NCI-H2107 (cell line): ENCODE data around the gene LRBA.

Source experiments
- DNase-seq: peaks from one replicate; lab custom pipeline; 2025; lab: John Stamatoyannopoulos, UW

LRBA gene

DNA sequence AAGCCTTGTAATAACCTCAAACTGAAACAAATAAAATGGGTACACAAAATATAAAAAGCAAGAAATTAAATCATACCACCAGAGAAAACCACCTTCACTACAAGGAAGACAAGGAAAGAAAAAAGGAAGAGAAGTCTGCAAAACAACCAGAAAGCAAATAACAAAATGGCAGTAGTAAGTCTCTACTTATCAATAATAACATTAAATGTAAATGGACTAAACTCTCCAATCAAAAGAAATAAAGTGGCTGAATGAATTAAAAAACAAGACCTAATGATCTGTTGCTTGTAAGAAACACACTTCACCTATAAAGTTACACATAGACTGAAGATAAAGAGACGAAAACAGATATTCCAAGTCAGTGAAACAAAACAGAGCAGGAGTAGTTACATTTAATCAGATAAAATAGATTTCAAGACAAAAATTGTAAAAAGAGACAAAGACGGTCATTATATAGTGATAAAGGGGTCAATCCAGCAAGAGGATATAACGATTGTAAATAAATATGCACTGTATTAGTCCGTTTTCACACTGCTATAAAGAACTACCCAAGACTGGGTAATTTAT is 289.0 kb downstream of the LRBA start:
- no peak for DNase-seq

DNA sequence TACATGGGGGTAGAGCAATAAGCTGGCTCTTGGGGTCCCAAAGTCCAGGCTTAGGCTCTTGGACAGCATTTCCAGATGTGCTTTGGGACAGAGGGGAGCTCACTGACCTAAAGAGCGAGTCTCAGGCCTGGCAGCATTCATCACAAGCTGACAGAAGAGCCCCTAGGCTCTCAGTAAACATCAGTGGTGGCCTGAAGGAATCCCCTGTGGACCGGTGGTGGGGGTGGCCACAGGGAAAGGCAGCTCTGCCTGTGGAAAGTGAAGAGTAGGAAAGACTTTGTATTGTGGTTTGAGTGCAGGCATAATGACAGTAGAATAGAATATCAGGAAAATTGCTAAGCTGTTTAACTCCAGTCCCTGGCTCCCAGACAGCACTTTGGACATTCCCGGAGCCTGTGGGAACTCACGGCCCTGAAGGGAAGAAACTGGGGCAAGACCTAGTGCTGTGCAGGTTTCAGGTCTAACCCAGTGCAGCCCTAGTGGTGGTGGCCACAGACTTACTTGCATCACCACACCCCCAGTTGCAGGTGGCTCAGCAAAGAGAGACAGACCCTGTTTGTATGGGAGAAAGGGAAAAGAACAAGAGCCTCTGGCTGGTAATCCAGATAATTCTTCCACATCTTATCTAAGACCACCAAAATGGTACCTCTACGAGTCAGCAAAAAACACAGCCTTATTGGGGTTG is 291.2 kb downstream of the LRBA start:
- DNase-seq: no peak

DNA sequence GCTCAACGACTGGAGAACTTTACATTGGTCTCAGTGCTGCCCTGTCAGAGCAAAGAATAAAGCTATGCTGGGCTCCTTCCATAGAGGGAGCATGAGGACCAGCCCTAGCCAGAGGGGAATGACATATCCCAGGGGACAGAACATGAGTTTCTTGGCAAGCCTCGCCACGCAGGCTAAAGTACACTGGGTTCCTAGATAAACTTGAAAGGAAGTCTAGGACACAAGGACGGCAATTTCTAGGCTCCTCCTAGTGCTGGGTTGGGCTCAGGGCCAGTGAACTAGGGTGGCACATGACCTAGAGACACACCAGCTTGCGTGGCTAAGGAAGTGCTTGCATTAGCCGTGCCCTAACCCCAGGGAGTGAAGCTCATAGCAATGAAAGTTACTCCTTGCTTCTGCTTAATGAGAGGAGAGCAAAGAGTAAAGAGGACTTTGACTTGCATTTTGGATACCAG is 292.1 kb downstream of the LRBA start:
- peak; percentile 0 for DNase-seq

DNA sequence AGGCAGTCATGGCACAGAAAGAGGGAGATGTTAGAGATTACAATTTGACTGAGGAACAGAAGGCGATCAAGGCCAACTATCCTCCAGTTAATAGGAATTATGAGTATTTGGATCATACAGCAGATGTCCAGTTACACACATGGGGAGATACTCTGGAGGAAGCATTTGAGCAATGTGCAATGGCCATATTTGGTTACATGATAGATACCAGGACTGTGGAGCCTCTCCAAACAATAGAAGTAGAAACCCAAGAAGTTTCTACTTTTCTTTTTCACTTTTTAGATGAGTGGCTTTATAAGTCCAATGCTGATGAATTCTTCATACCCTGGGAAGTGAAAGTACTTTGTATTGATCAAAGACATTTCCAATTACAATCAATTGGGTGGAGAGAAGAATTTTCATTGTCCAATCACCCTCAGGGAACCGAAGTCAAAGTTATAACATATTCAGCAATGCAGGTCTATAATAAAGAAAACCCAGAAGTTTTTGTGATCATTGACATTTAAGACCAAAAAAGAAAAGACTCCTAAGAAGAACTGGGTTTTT is 294.0 kb downstream of the LRBA start:
- DNase-seq: no peak

DNA sequence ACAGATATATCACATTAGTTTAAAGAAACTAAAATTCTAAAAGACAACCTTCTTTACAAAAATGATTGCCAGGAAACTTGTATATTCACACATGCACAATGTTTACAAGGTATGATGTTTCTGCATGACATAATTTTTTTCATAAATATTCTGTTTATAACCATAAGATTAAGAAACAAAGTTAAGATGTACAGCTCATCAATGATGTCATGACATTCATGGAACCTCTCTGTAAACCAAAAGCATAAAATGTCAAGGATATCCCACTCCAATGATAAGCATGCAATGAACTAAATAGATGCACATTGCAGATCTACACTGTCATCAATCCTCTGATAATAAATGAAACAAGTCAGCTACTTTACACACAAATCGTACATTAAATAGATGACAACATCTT is 297.1 kb downstream of the LRBA start:
- DNase-seq: no peak

DNA sequence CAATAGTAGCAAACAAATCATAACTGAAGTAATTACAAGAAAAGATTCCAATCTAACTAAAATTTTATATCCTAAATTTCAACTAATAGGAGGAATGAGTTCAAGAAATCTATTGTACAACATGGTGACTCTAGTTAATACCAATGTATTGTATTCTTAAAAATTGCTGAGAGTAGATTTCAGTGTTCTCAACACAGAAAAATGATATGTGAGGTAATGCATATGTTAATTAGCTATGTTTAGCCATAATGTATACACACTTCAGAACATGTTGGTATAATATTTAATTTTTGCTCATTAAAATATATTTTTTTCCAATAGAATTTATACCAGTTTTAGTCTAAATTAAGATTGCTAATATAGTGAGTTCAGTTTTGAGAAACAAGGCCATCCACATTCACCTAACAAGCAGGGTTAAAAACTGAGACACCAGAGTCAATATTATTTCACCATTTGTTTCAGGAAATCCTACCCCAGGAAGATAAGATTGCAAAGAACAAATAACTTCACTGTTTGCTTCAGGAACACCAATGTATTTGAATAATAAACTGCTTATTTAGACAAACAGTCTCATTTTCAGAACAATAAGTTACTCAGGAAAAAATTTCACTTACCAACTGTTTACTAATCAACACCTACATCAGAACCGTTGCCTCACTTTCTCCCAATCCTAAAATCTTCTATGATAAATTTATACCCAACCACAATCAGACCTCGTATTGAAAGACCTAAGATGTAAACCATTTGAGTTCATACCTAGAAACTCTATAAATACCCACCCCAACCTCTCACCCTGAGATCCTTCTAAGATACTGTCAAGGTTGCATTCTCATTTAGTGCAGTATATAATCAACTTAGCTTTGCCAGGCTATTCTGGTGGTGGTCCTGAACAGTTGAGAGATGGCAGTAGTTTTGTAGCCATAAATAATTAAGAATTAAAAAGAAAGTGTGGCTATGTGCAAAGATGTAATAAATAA is 300.3 kb downstream of the LRBA start:
- no peak for DNase-seq

DNA sequence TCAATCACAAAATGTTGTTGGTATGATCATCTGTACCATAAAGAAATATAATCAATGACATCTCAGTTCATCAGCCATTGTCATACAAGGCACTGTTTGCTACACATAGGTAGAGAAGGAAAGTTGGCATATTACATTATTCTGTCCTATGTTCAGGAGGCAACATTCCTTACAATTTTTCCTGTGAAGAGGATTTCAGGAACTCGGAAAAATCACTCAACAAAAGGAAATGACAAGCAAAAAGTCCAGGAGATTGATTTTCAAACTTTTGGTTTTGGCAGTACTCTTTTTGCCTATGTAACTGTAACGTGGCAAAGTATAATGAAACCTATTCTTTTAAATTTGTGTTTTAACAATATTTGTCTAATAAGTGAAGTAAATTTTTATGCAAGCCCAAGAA is 301.8 kb downstream of the LRBA start:
- DNase-seq: no peak

DNA sequence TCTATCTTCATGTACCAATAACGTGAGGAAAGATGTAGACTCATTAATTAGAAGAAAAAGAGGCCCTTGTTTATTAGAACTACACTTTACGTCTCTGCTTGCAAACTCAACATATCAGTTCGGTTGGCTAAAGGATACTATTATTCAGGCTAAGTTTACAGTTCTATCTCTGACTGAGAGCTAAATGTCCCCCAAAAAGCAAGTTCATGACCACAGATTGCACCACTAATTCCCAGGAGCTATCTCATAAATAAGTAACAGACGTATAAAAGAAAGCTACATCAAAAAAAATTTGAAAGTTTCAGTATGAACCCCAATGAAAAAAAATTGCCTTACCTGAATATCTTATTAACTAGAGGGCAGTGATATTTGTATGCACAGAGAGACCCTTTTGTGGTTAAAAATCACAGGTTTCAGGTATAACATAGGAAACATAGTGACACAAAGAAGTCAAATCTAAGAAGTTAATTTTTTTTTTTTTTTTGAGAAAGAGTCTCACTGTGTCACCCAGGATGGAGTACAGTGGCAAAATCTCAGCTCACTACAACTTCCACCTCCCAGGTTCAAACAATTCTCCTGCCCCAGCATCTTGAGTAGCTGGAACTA is 304.2 kb downstream of the LRBA start:
- no peak for DNase-seq

DNA sequence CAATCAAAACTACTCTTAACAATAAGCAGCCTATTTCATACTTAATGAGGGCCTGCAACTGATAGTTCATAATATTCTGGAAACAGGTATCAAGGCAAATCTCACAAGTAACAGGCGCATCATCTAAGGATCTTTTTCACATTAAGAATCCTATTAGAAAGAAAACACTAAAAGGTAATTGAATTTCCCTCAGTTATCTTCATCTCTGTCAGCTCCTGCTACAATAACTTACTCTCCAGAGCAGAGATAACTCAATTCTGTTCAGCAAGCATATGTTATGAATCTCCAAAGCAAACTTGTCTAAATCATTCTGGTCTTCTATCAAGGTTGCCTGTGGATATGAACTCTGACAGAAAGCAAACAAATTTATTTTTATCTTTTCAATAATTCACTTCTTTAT is 307.1 kb downstream of the LRBA start:
- no peak for DNase-seq

DNA sequence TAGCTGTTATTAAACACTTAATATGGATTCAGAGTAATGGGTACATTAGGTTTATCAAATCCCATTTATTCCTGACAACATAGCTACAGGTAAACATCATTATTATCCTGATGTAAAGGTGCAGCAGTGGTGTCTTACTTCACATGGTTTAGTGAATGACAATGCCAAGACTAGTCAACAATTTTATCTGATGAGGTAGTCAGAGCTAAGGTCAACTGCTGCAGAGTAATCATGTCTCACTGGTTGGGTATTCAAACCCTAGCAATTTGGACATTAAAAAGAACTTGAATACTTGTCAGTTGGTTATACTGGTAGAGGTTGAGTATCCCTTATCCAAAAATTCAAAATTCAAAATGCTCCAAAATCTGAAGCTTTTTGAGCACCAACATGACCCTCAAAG is 315.5 kb downstream of the LRBA start:
- DNase-seq: no peak

DNA sequence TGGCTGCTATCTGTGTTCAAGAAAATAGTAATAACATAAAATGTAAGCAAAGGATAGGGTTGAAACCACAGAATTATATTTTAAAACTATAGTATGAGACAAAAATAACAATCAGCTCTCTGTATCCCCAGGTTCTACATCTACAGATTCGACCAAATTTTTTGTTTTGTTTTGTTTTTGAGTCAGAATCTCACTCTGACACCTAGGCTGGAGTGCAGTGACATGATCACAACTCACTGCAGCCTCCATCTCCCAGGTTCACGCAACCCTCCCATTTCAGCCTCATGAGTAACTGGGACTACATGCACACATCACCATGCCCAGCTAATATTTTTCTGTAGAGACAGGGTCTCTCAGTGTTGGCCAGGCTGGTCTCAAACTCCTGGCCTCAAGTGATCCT is 319.9 kb downstream of the LRBA start:
- no peak for DNase-seq

DNA sequence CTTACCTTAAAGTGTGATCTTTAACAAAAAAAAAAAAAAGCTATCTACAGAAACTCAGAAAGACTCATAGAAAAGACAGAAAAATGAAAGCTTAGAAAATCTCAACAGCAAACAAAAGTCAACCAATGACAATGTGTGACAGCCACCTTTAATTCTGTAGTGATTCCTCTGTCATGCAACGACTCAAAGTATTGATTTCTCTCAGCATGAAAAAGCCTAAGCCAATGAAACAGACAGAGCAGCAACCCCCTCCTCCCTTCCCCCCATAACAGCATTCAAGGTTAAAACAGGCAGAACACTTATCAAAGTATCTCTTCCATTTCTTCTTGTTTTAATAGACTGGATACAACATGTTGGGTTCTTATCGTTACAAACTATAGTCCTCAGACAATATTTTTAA is 320.6 kb downstream of the LRBA start:
- DNase-seq: no peak

DNA sequence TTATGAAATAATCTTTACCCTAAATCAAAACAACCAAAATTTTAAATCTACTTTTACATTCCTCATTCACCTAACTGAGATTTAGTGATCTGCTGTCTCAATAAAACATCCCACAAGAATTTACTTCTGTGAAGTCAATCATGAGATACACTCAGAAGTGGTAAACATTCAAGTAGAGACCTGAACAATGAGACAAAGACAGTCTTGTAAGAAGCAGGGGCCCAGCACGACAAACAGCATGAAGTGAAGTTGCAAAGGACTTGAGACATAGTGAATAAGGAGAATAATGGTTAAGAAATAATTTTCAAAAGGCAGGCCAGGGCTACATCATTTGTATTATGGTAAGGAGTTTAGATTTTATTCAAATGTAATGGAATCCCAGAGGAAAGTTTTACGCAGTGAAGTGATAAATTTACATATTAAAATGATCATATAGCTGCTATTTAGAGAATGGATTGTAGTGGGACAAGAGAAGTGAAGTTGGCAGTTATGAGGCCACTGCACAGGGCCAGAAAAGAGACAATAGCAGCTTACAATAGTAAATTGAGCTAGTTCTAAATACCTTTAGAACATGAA is 331.2 kb downstream of the LRBA start:
- DNase-seq: no peak

DNA sequence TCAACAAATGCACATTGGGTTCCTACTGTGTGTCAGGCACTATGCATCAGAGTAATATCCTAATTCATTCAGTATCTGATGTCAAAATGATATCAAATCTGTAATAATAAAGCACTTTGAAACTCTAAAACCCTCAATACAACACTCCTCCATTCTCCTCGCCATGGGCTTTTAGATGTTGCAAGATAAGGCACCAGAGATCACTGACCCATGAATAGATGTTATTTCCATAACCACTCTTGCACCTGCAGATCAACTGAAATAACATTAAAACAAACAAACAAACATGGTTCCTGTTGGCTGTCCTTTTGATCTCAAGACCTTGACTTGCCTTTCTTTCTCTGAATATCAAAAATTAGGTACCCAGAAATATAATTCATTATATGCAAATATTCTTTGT is 333.0 kb downstream of the LRBA start:
- DNase-seq: no peak

DNA sequence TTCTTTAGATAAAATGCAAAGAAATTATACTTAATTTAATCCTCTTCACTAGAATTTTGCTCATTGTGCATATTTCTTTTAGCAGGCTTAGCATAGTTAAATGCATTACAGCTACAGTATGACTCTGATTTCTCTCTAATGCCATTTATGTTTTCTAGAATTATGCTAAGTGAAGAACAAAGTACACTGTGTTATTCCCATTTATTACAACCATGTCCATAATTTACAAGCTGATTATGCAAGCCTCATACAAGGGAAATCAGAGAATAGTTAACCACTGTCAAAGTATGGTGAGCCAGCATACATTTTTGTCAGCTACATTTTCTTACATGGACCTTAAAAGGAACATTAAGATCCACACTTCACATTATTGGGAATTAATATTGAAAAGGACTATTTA is 334.0 kb downstream of the LRBA start:
- no peak for DNase-seq

DNA sequence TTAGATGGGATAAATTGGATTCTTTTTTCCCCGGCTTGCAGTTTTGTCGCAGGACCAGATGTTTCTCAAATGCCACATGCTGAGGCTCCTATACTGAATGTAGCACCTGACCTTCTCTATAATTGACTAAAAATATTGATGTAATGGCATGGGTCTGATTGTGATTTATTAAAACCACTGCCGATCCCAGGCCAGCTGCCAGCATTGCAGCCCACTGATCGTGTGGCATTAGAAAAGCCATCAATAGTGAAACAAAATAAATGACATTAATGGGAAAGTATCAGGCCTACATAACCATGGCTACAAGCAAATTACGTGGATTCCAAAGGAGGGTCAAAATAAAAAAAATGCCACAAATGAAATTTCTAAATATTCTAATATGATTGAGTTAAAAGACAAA is 334.4 kb downstream of the LRBA start:
- DNase-seq: no peak

DNA sequence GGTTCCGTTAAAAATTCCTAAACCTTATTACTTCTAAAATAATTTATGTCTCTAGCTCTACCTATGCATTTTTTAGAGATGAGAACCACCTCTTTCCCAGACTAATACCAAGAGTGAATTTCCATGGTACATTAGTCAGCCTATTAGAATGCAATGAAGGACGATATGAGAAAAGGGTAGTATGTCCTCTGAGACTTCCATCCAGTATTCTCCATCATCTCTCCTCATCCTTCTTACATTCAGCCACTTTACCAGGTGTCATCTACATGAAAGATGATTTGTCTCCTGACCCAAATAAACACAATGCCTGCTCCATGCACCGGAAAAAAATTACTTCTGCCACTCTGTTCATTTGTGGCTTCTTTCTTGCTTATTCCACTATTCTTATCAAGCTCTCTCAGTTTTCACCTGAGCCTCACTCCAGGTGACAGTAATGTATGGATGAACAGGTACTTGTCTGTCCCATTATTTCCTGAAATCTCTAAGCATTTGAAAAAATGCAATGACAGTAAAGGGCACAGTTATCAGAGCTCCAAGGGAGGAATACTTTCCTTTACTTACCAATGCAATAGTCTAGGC is 335.2 kb downstream of the LRBA start:
- DNase-seq: no peak

DNA sequence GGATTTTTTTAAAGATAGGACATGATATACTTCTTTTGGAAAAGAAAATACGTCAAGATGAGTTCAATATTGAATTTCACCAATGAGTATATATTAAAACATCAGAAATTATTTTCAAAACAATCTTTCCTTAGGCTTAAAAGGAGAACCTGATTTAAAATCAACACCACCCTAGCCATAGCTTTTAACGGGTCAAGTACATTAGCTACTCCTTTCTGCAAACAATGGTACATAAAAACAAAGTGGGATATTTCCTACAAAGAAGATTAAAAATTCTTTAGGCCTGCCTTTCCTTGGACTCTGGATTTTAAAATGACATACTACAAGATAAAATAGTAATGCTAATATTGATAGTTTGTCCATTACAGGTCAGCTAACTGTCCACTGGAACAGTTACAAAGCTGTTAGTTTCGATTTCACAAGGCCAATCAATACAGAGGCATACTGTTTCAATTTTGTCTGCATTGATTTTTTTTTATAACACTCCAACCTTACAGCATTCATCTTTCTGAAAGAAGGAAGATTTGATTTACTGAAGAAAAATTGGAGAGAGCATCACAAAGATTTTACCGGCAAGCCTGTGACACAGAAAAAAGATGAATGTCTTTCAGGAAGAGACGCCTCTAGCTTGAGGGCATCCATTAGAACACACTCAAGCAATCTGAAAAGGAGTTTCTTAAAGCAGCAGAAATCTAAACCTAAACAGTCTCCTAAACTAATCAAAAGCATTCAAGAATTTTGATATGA is 335.9 kb downstream of the LRBA start:
- DNase-seq: no peak

DNA sequence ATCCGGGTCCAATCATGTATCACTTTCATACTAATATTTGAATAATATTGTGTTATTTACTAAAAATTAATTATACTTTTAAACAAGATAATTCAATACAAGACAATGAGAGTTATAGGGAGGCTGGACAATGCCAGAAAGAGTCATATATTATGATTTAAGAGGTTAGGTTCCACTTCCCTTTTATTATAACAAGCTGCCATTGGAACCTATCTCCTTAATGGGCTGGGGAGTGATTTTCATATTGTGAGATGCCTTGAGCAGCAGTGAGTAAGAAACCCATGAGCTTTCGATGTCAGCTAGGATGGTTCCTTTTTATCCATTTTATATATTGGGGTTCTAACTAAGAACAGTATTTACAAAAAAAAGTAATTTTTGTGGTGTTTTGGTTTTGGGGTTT is 341.3 kb downstream of the LRBA start:
- DNase-seq: no peak

DNA sequence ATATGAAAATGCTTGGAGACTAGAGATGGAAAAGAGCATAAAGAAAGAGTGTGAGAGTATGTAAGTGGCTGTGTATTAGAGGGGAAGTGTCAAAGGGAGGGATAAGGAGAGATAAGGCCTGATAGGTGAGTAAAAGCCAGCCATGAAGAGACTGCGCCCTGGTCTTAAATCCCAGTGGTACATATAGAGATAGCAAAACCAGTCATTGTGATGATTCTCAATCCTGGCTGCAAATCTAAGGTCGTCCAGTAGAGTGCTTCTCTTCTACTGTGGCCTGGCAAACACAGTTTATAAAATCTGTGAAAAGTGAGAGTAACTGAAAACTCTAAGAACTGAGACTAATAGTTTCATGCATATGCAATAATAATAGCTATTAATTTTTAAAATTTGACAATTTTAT is 346.3 kb downstream of the LRBA start:
- DNase-seq: no peak

DNA sequence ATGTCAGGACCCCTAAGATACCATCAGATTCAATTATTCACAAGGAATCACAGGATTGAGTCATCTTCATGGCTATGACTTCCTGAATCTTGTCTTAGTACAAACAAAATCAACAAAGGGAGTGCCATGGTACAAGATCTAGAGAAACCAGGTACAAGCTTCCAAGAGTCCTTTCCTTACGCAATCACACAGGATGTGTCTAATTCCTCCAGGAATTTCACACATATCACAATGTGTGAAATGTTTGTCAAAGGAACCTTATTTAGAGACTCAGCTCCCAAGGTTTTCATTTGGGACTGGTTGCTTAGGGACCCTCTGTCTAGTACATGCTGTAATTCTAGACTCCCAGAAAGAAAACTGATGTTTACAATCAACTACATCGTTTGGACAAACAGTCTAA is 350.1 kb downstream of the LRBA start:
- no peak for DNase-seq
